Measurements from ENCODE around the gene P2RX6. TPM values are rescaled to one million over a fixed set of nuclear protein-coding genes. Genes with fewer than 3 reads are reported as not detected.

The P2RX6 gene
- total and polyA plus RNA-seq, 9 of the 15 experiments (the other 6 are each of a cell fraction or from before 2014, with no cell fraction given): 0.01 to 3.9 (median 1.5) TPM; not detected in 1

DNA sequence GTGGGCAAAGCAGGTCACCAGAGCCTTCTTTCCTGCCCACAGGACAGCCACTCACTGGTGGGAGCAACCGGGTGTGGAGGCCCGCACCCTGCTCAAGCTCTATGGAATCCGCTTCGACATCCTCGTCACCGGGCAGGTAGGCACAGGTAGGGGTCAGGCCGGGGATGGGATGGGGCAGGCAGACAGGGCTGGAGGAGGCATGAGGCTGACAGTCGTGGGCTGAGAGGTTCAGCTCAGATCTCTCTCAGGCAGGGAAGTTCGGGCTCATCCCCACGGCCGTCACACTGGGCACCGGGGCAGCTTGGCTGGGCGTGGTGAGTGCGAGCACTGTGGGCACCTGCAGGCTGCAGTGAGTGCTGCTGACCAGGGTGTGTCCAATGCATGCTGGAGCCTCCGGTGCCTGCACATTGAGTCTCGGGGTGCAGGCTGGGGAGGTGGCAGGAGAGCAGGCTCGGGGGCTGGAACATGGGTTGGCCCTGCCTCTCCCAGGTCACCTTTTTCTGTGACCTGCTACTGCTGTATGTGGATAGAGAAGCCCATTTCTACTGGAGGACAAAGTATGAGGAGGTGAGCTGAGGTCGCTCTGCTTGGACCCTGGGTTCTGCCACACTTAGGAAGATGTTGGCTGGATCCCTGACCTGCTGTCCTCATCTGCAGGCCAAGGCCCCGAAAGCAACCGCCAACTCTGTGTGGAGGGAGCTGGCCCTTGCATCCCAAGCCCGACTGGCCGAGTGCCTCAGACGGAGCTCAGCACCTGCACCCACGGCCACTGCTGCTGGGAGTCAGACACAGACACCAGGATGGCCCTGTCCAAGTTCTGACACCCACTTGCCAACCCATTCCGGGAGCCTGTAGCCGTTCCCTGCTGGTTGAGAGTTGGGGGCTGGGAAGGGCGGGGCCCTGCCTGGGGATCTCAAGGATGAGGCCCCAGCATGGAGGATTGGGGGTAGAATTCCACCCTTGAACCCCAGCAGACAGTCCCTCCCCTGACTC is 11.1 kb downstream of the P2RX6 start:
- H3K36me3 ChIP-seq (ENCODE audit: control insufficient read depth, insufficient read depth, low read length): no peaks in the 10 kb centered on the region
- POLR2A ChIA-PET: interaction anchor here (0.5 to 10.2 kb wide), 6 partner anchors 8 to 79 kb away, joined by 4 to 120 read pairs (median 20); partner anchors contain the start of genes LRRC74B, P2RX6 and THAP7
- in situ Hi-C loops (cut with MboI) (no loop called here), intact Hi-C loops (cut with micrococcal nuclease) (no loop called here)
- DNase-seq (ENCODE audit: extremely low read depth in 1 of 4, low spot score in 3 of 4) (peak in 2 of 4 experiments; percentile 63 to 64), ATAC-seq (no peak), FAIRE-seq (no peak)
- no peaks in the 10 kb centered on the region for H3K79me2 ChIP-seq (ENCODE audit: control insufficient read depth, insufficient read depth, low read length)
- no TSS peak for BruUV-seq (replicated peaks)
- H2AFZ ChIP-seq (ENCODE audit: low read depth, low read length): no peak overlapping the region
- H3K4me3 ChIP-seq: no peak overlapping the region
- H3K27me3 ChIP-seq (ENCODE audit: control insufficient read depth in 2 of 2, insufficient read depth in 2 of 2, low read length in 2 of 2): peaks cover 37 to 61% of the 10 kb centered on the region in 2 experiments; a peak in 4 of 5 replicates
- no peak overlapping the region for H3K27ac ChIP-seq (ENCODE audit: extremely low read depth, low read depth, low read length)
- WGBS (ENCODE audit: insufficient coverage, low coverage, missing lambda C conversion rate): 32% methylated on average over 27 of the region's 27 CpGs
- CTCF ChIA-PET (ENCODE audit: low intra/inter-chr PET ratio): no interaction called here
- no peak overlapping the region for H3K4me2 ChIP-seq (ENCODE audit: insufficient read depth, low read length)
- H3K9me3 ChIP-seq (replicated peaks; ENCODE audit: control insufficient read depth, insufficient read depth, low read depth, low read length): no peaks in the 10 kb centered on the region
- peaks cover 41% of the 10 kb centered on the region for H4K20me1 ChIP-seq (replicated peaks; ENCODE audit: control insufficient read depth, insufficient read depth, low read length)
- H3K9me1 ChIP-seq (ENCODE audit: control insufficient read depth, insufficient read depth, low read length): peaks cover 4% of the 10 kb centered on the region
- peak overlapping the region in 1 of 2 experiments; percentile 71; a peak in 2 of 4 replicates for H3K9ac ChIP-seq (ENCODE audit: insufficient read depth in 1 of 2, low read depth in 2 of 2, low read length in 2 of 2)
- peaks cover 0 to 52% of the 10 kb centered on the region in 2 experiments; a peak in 2 of 5 replicates for H3K4me1 ChIP-seq (replicated peaks in 1 of 2; ENCODE audit: control insufficient read depth in 2 of 2, insufficient read depth in 2 of 2, low read length in 2 of 2)
- TF ChIP-seq MAFK (IDR thresholded peaks at IDR 0.05; ENCODE audit: low read length): no peak
- TF ChIP-seq ESRRA (IDR thresholded peaks at IDR 0.05; ENCODE audit: borderline replicate concordance, low read depth): no peak
- TF ChIP-seq SMAD4 (CRISPR knock-in tag; conservative IDR thresholded peaks at IDR 0.05): no peak
- TF ChIP-seq, protein P1, sequence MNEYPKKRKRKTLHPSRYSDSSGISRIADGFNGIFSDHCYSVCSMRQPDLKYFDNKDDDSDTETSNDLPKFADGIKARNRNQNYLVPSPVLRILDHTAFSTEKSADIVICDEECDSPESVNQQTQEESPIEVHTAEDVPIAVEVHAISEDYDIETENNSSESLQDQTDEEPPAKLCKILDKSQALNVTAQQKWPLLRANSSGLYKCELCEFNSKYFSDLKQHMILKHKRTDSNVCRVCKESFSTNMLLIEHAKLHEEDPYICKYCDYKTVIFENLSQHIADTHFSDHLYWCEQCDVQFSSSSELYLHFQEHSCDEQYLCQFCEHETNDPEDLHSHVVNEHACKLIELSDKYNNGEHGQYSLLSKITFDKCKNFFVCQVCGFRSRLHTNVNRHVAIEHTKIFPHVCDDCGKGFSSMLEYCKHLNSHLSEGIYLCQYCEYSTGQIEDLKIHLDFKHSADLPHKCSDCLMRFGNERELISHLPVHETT (CRISPR knock-in tag; conservative IDR thresholded peaks at IDR 0.05 in 1 of 2, IDR thresholded peaks at IDR 0.05 in 1 of 2): 0 out of 4 replicates have a peak, but pooled peaks of 1 of the 2 experiments have one; percentile 46
- no peak for TF ChIP-seq KAT8 (IDR thresholded peaks at IDR 0.05; ENCODE audit: low read depth)
- TF ChIP-seq, protein P2, sequence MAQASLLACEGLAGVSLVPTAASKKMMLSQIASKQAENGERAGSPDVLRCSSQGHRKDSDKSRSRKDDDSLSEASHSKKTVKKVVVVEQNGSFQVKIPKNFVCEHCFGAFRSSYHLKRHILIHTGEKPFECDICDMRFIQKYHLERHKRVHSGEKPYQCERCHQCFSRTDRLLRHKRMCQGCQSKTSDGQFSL (CRISPR knock-in tag; IDR thresholded peaks at IDR 0.05): no peak
- TF ChIP-seq, protein P2 (tag; IDR thresholded peaks at IDR 0.05): no peak
- TF ChIP-seq, protein P3, sequence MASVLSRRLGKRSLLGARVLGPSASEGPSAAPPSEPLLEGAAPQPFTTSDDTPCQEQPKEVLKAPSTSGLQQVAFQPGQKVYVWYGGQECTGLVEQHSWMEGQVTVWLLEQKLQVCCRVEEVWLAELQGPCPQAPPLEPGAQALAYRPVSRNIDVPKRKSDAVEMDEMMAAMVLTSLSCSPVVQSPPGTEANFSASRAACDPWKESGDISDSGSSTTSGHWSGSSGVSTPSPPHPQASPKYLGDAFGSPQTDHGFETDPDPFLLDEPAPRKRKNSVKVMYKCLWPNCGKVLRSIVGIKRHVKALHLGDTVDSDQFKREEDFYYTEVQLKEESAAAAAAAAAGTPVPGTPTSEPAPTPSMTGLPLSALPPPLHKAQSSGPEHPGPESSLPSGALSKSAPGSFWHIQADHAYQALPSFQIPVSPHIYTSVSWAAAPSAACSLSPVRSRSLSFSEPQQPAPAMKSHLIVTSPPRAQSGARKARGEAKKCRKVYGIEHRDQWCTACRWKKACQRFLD (CRISPR knock-in tag; IDR thresholded peaks at IDR 0.05): no peak
- TF ChIP-seq KHSRP (IDR thresholded peaks at IDR 0.05): no peak
- peak; percentile 9; the same call in 1 of the 2 replicates for TF ChIP-seq POLR2G (IDR thresholded peaks at IDR 0.05; ENCODE audit: low read depth, low read length)
- TF ChIP-seq CREM (IDR thresholded peaks at IDR 0.05; ENCODE audit: low read depth): no peak
- 0 out of 2 replicates have a peak, but pooled peaks have one; percentile 5 for TF ChIP-seq NFIX (CRISPR knock-in tag; IDR thresholded peaks at IDR 0.05; ENCODE audit: low read depth)
- TF ChIP-seq ZNF232 (CRISPR knock-in tag; IDR thresholded peaks at IDR 0.05): no peak
- no peak for TF ChIP-seq CBFB (CRISPR knock-in tag; IDR thresholded peaks at IDR 0.05)
- TF ChIP-seq ZNF134 (CRISPR knock-in tag; conservative IDR thresholded peaks at IDR 0.05): no peak
- TF ChIP-seq POLR3G (IDR thresholded peaks at IDR 0.05; ENCODE audit: extremely low read depth, insufficient read length, insufficient replicate concordance): no peak

All from K562 (cell line).